Motor neuron (in vitro differentiated cells): ENCODE data around the gene METAP1. TPM values are rescaled to one million over a fixed set of nuclear protein-coding genes. Genes with fewer than 3 reads are reported as not detected.
"Not testable (repeated sequence)": the region's sequence is repeated elsewhere in the genome, so short reads cannot be mapped to it uniquely, and the experiment has no call there.

ENCODE experiments used
- ATAC-seq, 8 experiments: fragments of 200-7000 bp; cut with Tn5 transposase; replicated peaks in 6 of 8; 2 replicates each; pipeline ENCODE4 v1.8.0; 2021; ENCODE audit warnings: mild to moderate bottlenecking in 8 of 8, moderate library complexity in 8 of 8
- H3K27ac ChIP-seq, 2 donors: fragments of 250-450 bp; sonication (Bioruptor Pico); 2 replicates each; pipeline ENCODE4 v1.9.0; 2021; ENCODE audit warnings: antibody characterized with exemption in 2 of 2, mild to moderate bottlenecking in 2 of 2, moderate library complexity in 1 of 2
- H3K4me1 ChIP-seq, 2 donors: fragments of 250-450 bp; sonication (Bioruptor Pico); replicated peaks in 1 of 2; 2 replicates each; pipeline ENCODE4 v1.6.1; 2021; ENCODE audit warnings: antibody characterized with exemption in 2 of 2, mild to moderate bottlenecking in 2 of 2, moderate library complexity in 1 of 2
- H3K4me3 ChIP-seq, 5 donors: fragments of 250-450 bp; sonication (Bioruptor Pico); 2 replicates each; pipeline ENCODE4 v1.9.0; 2021; ENCODE audit warnings: antibody characterized with exemption in 5 of 5, mild to moderate bottlenecking in 5 of 5, moderate library complexity in 4 of 5
- WGBS, 10 experiments: fragments of 450-650 bp; shearing (Covaris generic); methylation state at CpG; one replicate each; pipeline ENCODE4 v1.0.0; 2022; 5-methylcytosine and 5-hydroxymethylcytosine counted together
- in situ Hi-C, 9 experiments: fragments of 400-800 bp; cut with MboI; loops; one replicate each; pipeline ENCODE4 v1.15.0; 2021; ENCODE audit warnings: low sequenced_read_pairs in 9 of 9, low pct_unique_long_range_greater_than_20kb in 2 of 9; ENCODE audit not compliant: unreplicated experiment in 9 of 9
- total RNA-seq, 8 experiments: library from RNA; unstranded; fragments of 300-600 nt; gene quantifications; 2 replicates each; pipeline versions ENCODE4 v1.2.3 to v1.2.4, GENCODE V29; 2022

Gene METAP1
- total RNA-seq, 8 experiments from 2014 or later = 20.3 to 35.3 (median 30.3) TPM

- in situ Hi-C loops = no loop called here
- no peak for ATAC-seq
- H3K4me1 ChIP-seq = no peaks in the 10 kb centered on the region
- 67 to 100% (median 100%) methylated on average over 1 to 2 of the region's 2 CpGs; no CpG with 5 or more reads in 1 of the 10 experiments for WGBS, 10 experiments
- H3K27ac ChIP-seq = no peak overlapping the region
- no peak overlapping the region for H3K4me3 ChIP-seq
Measured at GRCh38 chr4:99043346-99043745, 47.8 kb downstream of the METAP1 start.

- ATAC-seq = peak in 1 of 8 experiments; percentile 22
- no peak overlapping the region for H3K27ac ChIP-seq
- H3K4me3 ChIP-seq = no peak overlapping the region
- WGBS, 10 experiments = 80 to 100% (median 90%) methylated on average over 1 to 2 of the region's 2 CpGs; no CpG with 5 or more reads in 3 of the 10 experiments
- in situ Hi-C loops = no loop called here
- no peaks in the 10 kb centered on the region for H3K4me1 ChIP-seq
Measured at GRCh38 chr4:99047710-99048109, 52.2 kb downstream of the METAP1 start.

- no peak overlapping the region for H3K4me3 ChIP-seq
- in situ Hi-C loops = loop anchor here in 3 of 9 experiments (25.0 kb wide), 3 partner anchors 116 to 591 kb away; partner anchors contain the start of gene EIF4E (in 1 of the 3)
- no peak overlapping the region for H3K27ac ChIP-seq
- no peaks in the 10 kb centered on the region for H3K4me1 ChIP-seq
- ATAC-seq = no peak
Measured at GRCh38 chr4:99052902-99053301, 57.4 kb downstream of the METAP1 start.

- Histone ChIP-seq H3K4me3 (no peak overlapping the region), H3K4me1 (no peaks in the 10 kb centered on the region), H3K27ac (no peak overlapping the region)
- 0 to 56% (median 20%) methylated on average over 1 to 3 of the region's 3 CpGs; no CpG with 5 or more reads in 3 of the 10 experiments for whole genome bisulfite sequencing, 10 experiments
- peak in 2 of 8 experiments; percentile 17 to 18 for ATAC-seq
- in situ Hi-C loops = loop anchor here in 3 of 9 experiments (25.0 kb wide), 3 partner anchors 117 to 592 kb away; partner anchors contain the start of gene EIF4E (in 1 of the 3)
Measured at GRCh38 chr4:99054428-99054994, 59.0 kb downstream of the METAP1 start.

GRCh38 chr4:99058228-99058627, 62.7 kb downstream of the METAP1 start:
- Histone ChIP-seq H3K27ac (no peak overlapping the region), H3K4me1 (no peaks in the 10 kb centered on the region), H3K4me3 (no peak overlapping the region)
- in situ Hi-C loops = loop anchor here in 3 of 9 experiments (25.0 kb wide), 3 partner anchors 121 to 596 kb away; partner anchors contain the start of gene EIF4E (in 1 of the 3)
- ATAC-seq = no peak
- WGBS, 10 experiments = 70 to 100% (median 100%) methylated on average over 1 to 2 of the region's 2 CpGs; no CpG with 5 or more reads in 5 of the 10 experiments

GRCh38 chr4:99059550-99059949, 64.0 kb downstream of the METAP1 start:
- Histone ChIP-seq H3K27ac (no peak overlapping the region), H3K4me1 (no peaks in the 10 kb centered on the region), H3K4me3 (no peak overlapping the region)
- 75 to 100% (median 91%) methylated on average over 1 of the region's 1 CpG for WGBS, 10 experiments
- ATAC-seq = no peak
- in situ Hi-C loops = loop anchor here in 3 of 9 experiments (25.0 kb wide), 3 partner anchors 122 to 597 kb away; partner anchors contain the start of gene EIF4E (in 1 of the 3)

GRCh38 chr4:99061048-99061700, 65.7 kb downstream of the METAP1 start:
- H3K4me1 ChIP-seq = no peaks in the 10 kb centered on the region
- H3K4me3 ChIP-seq = no peak overlapping the region
- in situ Hi-C loops = loop anchor here in 3 of 9 experiments (25.0 kb wide), 3 partner anchors 124 to 599 kb away; partner anchors contain the start of gene EIF4E (in 1 of the 3)
- no peak overlapping the region for H3K27ac ChIP-seq
- WGBS, 10 experiments = 27 to 100% (median 90%) methylated on average over 1 to 8 of the region's 8 CpGs
- no peak for ATAC-seq

- 60 to 100% (median 79%) methylated on average over 1 to 4 of the region's 4 CpGs; no CpG with 5 or more reads in 2 of the 10 experiments for WGBS, 10 experiments
- ATAC-seq = no peak
- Histone ChIP-seq H3K4me3 (no peak overlapping the region), H3K27ac (no peak overlapping the region), H3K4me1 (no peaks in the 10 kb centered on the region)
- in situ Hi-C loops = loop anchor here in 3 of 9 experiments (25.0 kb wide), 3 partner anchors 125 to 600 kb away; partner anchors contain the start of gene EIF4E (in 1 of the 3)
Measured at GRCh38 chr4:99062120-99062519, 66.6 kb downstream of the METAP1 start.

- in situ Hi-C loops = loop anchor here in 3 of 9 experiments (25.0 kb wide), 3 partner anchors 128 to 603 kb away; partner anchors contain the start of gene EIF4E (in 1 of the 3)
- H3K27ac ChIP-seq, ATAC-seq, H3K4me3 ChIP-seq, H3K4me1 ChIP-seq: not testable (repeated sequence)
- no CpG with 5 or more reads among the region's 2 CpGs for WGBS, 10 experiments
Measured at GRCh38 chr4:99065521-99065920, 70.0 kb downstream of the METAP1 start.

GRCh38 chr4:99067617-99068016, 72.1 kb downstream of the METAP1 start:
- 78 to 100% (median 100%) methylated on average over 1 of the region's 1 CpG; no CpG with 5 or more reads in 2 of the 10 experiments for WGBS, 10 experiments
- no peaks in the 10 kb centered on the region for H3K4me1 ChIP-seq
- no peak overlapping the region for H3K27ac ChIP-seq
- no peak overlapping the region for H3K4me3 ChIP-seq
- in situ Hi-C loops = loop anchor here in 3 of 9 experiments (25.0 kb wide), 3 partner anchors 130 to 605 kb away; partner anchors contain the start of gene EIF4E (in 1 of the 3)
- no peak for ATAC-seq

- H3K27ac ChIP-seq = no peak overlapping the region
- in situ Hi-C loops = loop anchor here in 3 of 9 experiments (25.0 kb wide), 3 partner anchors 134 to 609 kb away; partner anchors contain the start of gene EIF4E (in 1 of the 3)
- 80 to 100% (median 93%) methylated on average over 1 to 5 of the region's 5 CpGs for WGBS, 10 experiments
- no peak overlapping the region for H3K4me3 ChIP-seq
- no peaks in the 10 kb centered on the region for H3K4me1 ChIP-seq
- no peak for ATAC-seq
Measured at GRCh38 chr4:99071159-99071558, 75.6 kb downstream of the METAP1 start.

- 83 to 100% (median 96%) methylated on average over 1 to 7 of the region's 7 CpGs for WGBS, 10 experiments
- Histone ChIP-seq H3K4me3 (no peak overlapping the region), H3K4me1 (no peaks in the 10 kb centered on the region), H3K27ac (no peak overlapping the region)
- in situ Hi-C loops = loop anchor here in 3 of 9 experiments (25.0 kb wide), 3 partner anchors 138 to 613 kb away; partner anchors contain the start of gene EIF4E (in 1 of the 3)
- no peak for ATAC-seq
Measured at GRCh38 chr4:99074816-99075215, 79.3 kb downstream of the METAP1 start.
